ENCODE results near the gene CDH4.

- TF ChIP-seq, protein P1, sequence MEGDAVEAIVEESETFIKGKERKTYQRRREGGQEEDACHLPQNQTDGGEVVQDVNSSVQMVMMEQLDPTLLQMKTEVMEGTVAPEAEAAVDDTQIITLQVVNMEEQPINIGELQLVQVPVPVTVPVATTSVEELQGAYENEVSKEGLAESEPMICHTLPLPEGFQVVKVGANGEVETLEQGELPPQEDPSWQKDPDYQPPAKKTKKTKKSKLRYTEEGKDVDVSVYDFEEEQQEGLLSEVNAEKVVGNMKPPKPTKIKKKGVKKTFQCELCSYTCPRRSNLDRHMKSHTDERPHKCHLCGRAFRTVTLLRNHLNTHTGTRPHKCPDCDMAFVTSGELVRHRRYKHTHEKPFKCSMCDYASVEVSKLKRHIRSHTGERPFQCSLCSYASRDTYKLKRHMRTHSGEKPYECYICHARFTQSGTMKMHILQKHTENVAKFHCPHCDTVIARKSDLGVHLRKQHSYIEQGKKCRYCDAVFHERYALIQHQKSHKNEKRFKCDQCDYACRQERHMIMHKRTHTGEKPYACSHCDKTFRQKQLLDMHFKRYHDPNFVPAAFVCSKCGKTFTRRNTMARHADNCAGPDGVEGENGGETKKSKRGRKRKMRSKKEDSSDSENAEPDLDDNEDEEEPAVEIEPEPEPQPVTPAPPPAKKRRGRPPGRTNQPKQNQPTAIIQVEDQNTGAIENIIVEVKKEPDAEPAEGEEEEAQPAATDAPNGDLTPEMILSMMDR (IDR thresholded peaks at IDR 0.05 in 8 of 11, conservative IDR thresholded peaks at IDR 0.05 in 3 of 11), result no peak
- no peak for TF ChIP-seq POLR2AphosphoS5 (IDR thresholded peaks at IDR 0.05)
- TF ChIP-seq POLR2A (IDR thresholded peaks at IDR 0.05), result no peak
These were observed 199.9 kb downstream of the CDH4 start for GRCh38 chr20:61451953-61452352.
